Endometrial microvascular endothelial cells (primary cell): ENCODE measurements around the gene ZNF19. TPM values are rescaled to one million over a fixed set of nuclear protein-coding genes. Genes with fewer than 3 reads are reported as not detected.
"Not testable (repeated sequence)": the region's sequence is repeated elsewhere in the genome, so short reads cannot be mapped to it uniquely, and the experiment has no call there.

Experiments used
- in situ Hi-C: cut with HindIII; loops from 2 replicates; pipeline ENCODE4 v1.10.0; 2017; ENCODE audit warnings: low sequenced_read_pairs, low pct_unique_long_range_greater_than_20kb; ENCODE audit errors: inconsistent ontology term
- total RNA-seq: library from RNA; depleted of rRNA; stranded (reverse); fragments of >200 nt; gene quantifications from one replicate; pipeline ENCODE4 v1.2.3, GENCODE V29; 2015; ENCODE audit errors: inconsistent ontology term

The ZNF19 gene
- 0.37 TPM for total RNA-seq

DNA sequence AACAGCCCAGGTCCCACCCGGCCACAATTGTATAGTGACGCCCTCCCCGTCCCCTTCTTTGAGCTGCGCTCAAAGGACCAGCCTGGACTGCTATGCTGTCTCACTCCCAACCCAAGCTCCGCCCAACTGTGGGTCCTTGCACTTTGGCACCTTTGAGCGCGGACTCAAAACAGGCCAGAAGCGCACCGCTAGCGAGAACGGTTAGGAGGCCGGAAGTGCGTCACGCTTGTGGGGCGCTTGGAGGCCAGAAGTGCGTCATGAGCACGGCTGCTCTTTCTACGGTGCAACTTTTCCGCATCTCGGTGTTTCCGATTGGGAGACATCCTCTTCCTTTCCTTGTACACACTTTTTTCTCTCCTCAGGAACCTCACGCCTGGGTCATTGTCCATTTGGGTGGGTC, at the start of gene ZNF19:
TSS of gene ZNF19 (minus strand) at position 203 of the 400 bp plus-strand sequence. CDS start 7,210 bp downstream, outside the sequence.
- in situ Hi-C loops, result no loop called here

DNA sequence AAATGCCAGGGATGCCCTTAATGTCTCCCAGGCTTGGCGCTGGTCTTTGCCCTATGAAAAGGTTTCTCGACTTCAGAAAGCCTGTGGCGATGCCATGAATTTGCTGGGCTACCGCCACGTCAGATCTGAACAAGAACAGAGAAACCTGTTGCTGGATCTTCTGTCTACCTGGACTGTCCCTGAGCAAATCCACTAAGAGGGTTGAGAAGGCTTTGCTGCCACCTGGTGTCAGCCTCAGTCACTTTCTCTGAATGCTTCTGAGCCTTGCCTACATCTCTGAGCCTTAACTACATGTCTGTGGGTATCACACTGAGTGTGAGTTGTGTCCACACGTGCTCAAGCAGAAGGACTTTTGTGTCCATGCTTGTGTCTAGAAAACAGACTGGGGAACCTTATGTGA, 48.5 kb upstream of the ZNF19 start:
- in situ Hi-C loops, result no loop called here

DNA sequence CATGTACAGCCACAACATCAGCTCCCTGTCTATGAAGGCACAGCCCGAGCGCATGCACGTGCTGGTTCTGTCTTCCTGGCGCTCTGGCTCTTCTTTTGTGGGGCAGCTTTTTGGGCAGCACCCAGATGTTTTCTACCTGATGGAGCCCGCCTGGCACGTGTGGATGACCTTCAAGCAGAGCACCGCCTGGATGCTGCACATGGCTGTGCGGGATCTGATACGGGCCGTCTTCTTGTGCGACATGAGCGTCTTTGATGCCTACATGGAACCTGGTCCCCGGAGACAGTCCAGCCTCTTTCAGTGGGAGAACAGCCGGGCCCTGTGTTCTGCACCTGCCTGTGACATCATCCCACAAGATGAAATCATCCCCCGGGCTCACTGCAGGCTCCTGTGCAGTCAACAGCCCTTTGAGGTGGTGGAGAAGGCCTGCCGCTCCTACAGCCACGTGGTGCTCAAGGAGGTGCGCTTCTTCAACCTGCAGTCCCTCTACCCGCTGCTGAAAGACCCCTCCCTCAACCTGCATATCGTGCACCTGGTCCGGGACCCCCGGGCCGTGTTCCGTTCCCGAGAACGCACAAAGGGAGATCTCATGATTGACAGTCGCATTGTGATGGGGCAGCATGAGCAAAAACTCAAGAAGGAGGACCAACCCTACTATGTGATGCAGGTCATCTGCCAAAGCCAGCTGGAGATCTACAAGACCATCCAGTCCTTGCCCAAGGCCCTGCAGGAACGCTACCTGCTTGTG, 47.8 kb upstream of the ZNF19 start:
- in situ Hi-C loops, result no loop called here

DNA sequence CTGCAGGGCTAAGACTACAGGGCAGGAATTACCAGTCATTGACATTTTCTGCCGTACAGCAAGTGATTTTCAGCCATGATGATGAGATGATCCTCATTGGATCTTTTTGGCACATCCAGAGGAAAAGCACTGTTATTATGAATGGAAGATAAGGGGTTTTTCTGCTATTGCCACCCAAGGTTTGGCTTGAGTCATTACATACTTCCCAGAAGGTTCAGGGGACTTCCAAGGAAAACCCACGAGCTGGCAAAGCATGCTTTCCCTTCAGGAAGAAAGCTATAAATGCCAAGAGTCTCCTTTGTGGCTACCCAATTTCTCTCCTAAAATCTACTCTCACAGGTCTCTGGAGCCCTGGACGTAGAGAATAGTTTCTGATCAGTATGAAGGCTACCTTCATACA, 43.2 kb upstream of the ZNF19 start:
- in situ Hi-C loops, result no loop called here

DNA sequence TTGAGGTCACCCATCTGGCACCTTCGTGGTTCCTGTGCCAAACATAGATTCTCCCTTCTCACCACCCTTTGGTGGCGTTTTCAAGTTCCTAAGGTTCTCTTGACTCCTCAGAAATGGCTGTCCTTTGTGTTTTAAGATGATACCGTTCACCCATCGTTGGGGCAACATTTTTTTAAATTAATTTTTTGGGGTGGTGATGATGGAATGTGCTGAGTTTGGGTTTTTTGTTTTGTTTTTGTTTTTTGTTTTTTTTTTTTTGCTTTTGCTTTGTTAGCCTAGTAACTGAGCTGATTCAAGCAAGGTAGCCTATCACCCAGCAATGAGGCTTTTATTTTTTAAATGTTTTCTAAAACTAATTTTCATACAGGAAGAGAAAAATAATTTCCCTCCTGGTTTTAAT, 39.7 kb upstream of the ZNF19 start:
- in situ Hi-C loops, result no loop called here

DNA sequence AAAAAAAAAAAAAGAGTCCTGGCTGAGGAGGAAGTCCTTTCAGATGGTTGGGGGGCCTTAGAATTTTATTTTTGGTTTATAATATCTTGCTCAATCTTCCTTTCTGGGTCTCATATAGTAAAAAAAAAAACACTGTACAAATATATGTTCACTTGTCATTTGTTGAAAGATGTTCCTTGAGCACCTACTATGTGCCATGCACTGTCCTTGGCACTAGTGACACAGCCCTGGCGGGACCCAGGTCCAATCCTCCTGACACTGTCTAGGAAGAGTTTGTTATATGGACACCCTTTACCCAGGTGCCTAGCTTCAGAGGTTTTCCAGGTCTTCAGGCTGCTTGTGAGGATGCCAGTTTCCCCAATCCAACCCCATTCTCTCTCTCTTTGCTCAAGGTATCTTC, 39.1 kb upstream of the ZNF19 start:
- in situ Hi-C loops, result no loop called here

DNA sequence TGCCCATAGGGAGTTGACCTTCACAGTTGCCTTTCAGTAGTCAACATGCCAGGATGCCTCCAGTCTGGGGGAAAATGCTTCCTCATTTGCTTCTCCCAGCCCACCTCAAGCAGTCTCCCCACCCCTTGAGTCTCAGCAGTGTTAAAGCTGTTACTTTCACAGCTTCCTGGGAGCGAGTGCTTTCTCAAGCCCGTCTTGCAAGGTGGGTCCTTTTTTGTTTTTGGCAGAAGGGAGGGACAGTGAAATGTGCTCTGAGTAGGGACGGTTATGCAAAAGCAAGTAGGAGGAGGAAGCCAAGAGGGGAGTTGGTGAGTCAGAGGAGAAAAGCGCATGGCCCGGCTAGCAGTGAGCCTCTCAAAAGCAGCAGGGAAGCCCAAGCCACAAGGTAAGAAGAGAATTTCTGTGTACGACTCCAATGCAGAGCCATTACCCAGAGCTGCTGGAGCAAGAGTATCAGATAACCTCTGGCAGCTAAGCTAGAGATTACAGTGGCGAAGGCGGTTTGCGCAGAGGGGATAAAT, 37.0 kb upstream of the ZNF19 start, which contains the start of gene CHST4:
TSS of gene CHST4 (plus strand) at position 316 of the 521 bp plus-strand sequence. CDS start 10,252 bp downstream, outside the sequence.
- in situ Hi-C loops, result no loop called here

DNA sequence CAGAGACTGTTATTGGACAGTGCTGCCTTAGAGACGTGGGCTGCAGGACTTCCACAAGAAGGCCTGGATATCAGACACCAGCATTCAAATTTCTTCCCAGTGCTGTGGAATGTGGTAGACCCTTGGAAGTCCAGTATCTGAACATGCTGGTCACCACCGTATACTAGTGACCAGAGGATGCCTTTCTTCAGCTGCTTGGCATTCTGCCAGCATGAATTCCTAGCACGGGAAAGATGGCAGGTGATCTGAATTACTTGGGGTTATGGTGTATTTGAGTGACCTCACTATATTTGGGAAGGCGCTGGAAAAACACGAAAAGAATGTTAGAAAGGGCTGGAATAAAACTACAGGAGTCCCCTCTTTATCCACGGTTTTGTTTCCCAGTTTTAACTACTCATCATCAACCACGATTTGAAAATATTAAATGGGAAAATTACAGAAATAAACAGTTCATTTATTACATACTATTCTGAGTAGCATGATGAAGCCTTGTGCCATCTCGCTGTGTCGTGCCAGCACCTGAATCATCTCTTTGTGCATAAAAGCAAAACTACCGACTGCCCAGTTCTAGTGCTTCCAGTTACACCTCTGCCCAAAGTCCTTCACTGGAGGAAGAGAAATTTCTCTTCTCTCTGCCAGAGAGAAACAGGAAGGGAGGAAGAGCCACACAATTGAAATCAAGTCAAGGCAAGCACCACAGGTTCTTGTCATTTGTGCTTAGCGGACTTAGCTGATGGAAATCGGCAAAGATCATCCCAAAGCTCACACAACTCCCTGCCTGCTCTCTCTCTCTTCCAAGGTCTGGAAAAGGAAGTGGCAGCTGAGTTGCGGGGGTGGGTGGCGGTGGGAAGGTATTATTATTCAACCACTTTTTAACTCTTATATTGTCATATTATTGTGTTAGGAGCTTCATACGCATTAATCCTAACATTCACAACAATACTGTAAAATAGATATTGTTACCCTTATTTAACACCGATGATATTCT, 35.7 kb upstream of the ZNF19 start:
- in situ Hi-C loops, result no loop called here

DNA sequence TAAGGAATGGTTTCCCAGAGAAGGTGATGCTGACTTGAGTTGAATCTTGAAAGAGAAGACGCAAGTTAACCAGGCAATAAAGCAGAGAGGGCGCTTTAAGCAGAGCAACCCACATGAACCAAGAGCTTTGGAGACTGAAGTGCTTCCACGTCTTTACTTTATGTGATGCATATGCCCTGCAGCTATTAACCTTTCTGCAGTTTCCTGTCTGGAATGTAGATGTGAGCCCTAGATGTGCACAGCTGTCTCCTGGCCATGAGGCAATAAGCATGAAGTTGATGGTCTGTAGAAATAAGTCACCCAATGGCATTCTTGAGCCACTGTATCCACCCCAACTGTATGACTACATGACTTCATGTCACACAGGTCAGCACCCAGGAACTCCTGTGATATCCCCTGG, 31.4 kb upstream of the ZNF19 start:
- in situ Hi-C loops, result no loop called here

DNA sequence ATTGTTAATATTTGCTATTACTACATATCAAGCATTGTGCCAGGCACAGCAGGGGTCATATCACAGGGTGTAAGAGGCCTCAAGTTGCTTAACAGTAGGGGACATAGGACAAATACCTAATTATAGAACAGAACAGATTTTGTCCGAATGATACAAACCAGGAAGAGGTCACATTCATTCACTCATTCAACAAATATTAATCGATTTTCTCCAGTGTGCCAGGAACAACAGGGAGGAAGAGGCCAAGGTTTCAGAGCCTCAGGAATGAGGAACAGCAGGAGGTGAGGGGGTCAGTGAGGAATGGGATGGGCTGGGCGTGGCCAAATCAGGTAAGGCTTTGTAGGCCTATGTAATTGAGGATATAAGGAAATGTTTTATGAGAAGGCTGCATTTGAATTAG, 25.9 kb upstream of the ZNF19 start:
- in situ Hi-C loops, result no loop called here

DNA sequence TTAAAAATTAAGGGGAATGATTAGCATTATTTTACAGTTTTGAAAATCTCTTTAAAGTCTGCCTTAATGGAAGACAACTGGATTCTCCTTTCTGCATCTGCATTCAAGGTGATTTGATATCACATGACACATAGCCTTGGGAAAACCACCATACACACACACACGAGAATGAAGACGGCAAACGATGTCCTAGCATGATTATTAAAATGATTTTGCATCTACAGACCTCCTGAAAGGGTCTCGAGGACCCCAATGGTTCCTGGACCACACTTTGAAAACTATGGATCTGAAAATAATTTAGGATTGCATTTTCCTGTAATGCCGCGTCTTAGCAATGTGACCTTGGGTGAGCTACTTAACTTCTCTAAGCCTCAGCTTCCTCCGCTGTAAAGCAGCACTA, 25.4 kb upstream of the ZNF19 start:
- in situ Hi-C loops, result no loop called here

DNA sequence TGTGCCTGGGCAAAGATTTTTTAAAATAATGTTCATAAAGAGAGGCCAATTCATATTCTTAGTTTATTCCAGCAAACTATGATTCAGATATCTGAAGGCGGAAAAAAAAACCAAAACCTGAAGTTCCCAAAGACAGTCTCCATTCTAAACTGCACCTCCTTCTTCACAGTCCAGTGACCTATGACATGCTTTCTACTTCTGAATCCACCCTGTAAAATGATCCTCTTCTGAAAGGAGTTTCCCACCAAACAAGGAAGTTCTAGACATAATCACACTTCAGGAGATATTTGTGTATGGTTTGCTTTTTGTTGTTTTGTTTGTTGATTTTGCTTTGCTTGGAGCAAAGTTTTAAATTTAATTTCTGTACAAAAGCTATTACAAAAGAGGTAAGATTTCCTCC, 24.2 kb upstream of the ZNF19 start:
- in situ Hi-C loops, result no loop called here

DNA sequence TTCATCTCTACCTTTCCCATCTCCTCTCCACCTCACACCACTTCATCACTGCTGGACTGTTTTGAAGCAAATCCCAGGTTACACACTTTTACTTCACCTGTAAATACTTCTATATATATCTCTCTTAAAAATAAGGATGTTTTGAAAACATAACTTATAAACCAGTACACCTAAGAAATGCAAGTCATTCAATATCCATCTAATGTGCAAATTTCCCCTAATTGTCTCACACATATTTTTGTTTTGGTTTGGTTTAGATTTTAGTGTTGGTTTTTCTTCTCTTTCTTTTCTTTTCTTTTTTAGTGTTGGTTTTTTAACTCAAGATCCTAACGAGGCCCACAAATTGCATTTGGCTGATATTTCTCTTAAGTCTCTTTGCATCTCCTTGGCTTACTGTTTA, 17.9 kb upstream of the ZNF19 start:
- in situ Hi-C loops, result no loop called here

DNA sequence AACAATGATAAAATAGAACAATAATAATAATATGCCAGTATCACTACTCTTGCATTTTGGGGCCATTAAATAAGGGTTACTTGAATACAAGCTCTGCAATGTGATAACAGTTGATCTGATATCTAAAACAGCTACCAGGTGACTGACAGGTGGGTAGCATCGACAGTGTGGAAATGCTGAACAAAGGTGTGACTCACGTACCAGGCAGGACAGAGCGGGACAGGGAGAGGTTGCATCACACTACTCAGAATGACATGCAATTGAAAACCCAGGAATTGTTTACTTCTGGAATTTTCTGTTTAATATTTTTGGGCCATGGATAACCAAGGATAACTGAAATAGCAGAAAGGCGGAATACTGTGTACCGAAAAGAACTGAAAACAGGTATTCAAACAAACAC, 15.8 kb upstream of the ZNF19 start:
- in situ Hi-C loops, result no loop called here

DNA sequence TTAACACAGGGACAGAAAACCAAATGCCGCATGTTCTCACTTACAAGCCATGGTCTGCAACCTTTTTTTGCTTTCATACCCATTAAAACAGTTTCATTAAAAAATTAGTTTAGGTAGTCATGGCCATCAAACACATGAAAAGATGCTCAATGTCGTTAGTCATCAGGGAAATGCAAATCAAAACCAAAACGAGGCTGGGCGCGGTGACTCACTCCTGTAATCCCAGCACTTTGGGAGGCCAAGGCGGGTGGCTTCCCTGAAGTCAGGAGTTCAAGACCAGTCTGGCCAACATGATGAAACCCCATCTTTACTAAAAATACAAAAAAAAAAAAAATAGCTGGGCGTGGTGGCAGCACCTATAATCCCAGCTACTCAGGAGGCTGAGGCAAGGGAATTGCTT, 14.9 kb upstream of the ZNF19 start:
- in situ Hi-C loops, result not testable (repeated sequence)

DNA sequence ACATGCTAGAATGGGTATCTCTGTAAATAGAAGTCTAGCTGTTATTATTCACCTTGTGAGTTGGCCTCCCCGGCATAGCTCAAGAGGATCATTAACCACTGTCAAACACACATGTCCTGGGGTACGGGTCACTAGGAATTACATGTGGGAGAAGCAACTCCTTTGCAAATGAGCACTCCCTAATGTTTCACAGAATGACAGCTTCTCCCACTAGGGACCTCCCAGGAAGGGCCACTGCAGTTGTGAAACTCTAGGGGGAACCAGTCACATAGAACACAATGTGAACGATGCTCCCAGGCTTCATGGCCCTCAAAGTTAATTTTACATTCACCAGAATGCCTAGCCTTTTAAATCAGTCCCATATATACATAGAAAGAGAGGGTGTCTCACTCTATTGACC, 12.4 kb upstream of the ZNF19 start:
- in situ Hi-C loops, result no loop called here

DNA sequence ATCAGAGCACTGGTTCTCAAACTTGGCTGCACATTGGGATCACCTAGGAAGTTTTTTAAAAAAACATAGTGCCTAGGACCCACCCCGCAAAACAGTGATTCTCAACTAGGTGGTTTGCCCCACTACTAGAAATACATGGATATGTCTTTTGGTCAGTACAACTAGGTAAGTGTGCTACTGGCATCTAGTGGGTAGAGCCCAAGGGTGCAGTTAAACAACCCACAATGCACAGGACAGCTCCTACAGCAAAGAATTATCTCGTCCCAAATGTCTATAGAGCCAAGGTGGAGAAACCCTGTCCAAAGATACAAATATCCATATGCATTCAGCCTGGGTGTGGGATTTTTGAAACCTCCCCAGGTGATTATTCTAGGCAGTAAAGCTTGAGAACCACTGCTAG, 11.8 kb upstream of the ZNF19 start:
- in situ Hi-C loops, result no loop called here

DNA sequence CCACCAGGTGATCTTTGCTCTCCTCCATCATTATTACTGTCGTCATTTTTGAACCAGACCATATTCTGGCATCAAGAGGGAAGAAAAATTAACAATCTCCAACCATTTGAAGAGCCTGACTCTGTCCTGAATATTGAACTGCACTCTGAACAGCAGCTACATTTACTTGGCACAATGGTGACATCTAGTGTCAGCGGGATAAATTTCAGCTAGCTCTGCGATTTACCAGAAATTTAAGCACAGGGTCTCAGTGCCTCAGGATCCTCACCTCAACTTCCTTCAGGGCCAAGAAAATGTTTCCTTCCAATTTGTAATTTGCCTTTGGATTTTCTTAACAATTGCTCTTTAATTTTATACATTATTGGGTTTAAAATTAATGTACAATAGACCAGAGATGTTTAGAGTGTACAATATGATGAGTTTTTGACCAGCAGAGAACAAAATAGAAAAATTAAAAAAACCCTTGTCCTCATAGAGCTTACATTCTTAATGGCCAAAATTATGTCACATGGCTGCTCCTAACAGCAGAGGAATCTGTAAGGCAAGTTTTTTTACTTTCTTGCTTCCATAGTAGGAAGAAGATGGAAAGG, 10.7 kb upstream of the ZNF19 start:
- in situ Hi-C loops, result no loop called here

DNA sequence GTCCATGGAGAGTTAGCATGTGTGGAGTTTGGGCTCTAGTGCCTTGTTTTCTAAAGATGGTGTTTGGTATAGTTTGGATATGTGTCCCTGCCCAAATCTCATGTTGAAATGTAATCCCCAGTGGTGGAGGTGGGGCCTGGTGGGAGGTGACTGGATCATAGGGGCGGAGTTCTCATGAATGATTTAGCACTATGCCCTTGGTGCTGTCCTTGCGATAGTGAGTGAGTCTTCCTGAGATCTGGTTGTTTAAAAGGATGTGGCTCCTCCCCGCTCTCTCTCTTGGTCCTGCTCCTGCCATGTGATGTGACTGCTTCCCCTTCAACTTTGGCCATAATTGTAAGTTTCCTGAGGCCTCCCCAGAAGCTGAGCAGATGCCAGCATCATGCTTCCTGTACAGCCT, 8.9 kb upstream of the ZNF19 start:
- in situ Hi-C loops, result no loop called here
